NT2/D1 (cell line): Measurements from ENCODE around the gene CTNS.

Source experiments
- SUZ12 ChIP-seq: IDR thresholded peaks from 2 replicates; pipeline ENCODE4 v1.6.1; 2011; ENCODE audit not compliant: insufficient read length, insufficient read depth; ENCODE audit errors: extremely low read depth
- YY1 ChIP-seq: IDR thresholded peaks from 2 replicates; pipeline ENCODE4 v1.6.1; 2011; ENCODE audit not compliant: insufficient read length, insufficient read depth
- ZNF274 ChIP-seq: IDR thresholded peaks from 2 replicates; pipeline ENCODE4 v1.6.1; 2011; ENCODE audit warnings: mild to moderate bottlenecking, low read depth, low read length

DNA sequence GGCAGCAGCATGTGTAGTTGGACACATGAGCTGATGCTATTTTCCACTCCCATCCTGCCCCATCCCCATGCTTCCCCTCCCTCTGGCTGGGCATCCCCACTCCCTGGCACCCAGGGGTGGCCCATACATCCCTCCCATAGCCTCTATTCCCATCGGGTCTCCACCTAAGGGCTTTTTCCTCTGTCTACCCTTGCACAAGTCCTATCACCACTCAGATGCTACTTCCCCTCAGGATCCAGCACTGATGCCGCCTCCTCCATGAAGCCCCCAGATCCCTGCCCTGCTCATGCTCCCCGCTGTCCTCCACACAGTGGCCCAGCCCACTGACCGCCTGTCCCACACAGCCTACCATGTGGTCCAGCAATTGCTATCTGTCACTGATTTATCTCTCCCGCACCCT, 43.2 kb upstream of the CTNS start:
- TF ChIP-seq YY1 (no peak), ZNF274 (no peak), SUZ12 (no peak)
